ENCODE data around the gene PLEKHM3. TPM values are rescaled to one million over a fixed set of nuclear protein-coding genes. Genes with fewer than 3 reads are reported as not detected.

PLEKHM3 gene
- total RNA-seq, 3 donors from 2014 or later (not counting 1 experiment from before 2014, with no cell fraction given), result 21.7 to 27.7 (median 26.3) TPM

GRCh38 chr2:207852791-207853190 is 172.5 kb downstream of the PLEKHM3 start:
- no peaks in the 10 kb centered on the region for H3K27me3 Mint-ChIP-seq (ENCODE audit: low read depth in 2 of 2)
- H3K4me1 Mint-ChIP-seq, result peaks cover 10 to 19% of the 10 kb centered on the region in 2 donors
- Histone ChIP-seq H3K36me3 (ENCODE audit: control insufficient read depth, insufficient read depth, low read length) (no peaks in the 10 kb centered on the region), H3K27me3 (ENCODE audit: control insufficient read depth, insufficient read depth, low read length) (no peaks in the 10 kb centered on the region), H3K27ac (ENCODE audit: low read length) (no peak overlapping the region), H3K4me1 (ENCODE audit: control insufficient read depth, insufficient read depth, low read length) (peaks cover 6% of the 10 kb centered on the region), H3K9me3 (ENCODE audit: control insufficient read depth, insufficient read depth, low read length) (no peaks in the 10 kb centered on the region), H3K4me3 (ENCODE audit: low read length) (no peak overlapping the region)
- H3K27ac Mint-ChIP-seq, result no peak overlapping the region
- no peak for TF ChIP-seq CTCF (IDR thresholded peaks at IDR 0.05)
- intact Hi-C loops (cut with micrococcal nuclease), result no loop called here
- DNase-seq, result no peak
- H3K4me3 Mint-ChIP-seq, result no peak overlapping the region
- ATAC-seq, result no peak
- WGBS (ENCODE audit: insufficient coverage), result 100% methylated on average over 3 of the region's 3 CpGs
- no peaks in the 10 kb centered on the region for H3K9me3 Mint-ChIP-seq
- no peaks in the 10 kb centered on the region for H3K36me3 Mint-ChIP-seq

- Mint-ChIP-seq H3K27me3 (ENCODE audit: low read depth in 2 of 2) (no peaks in the 10 kb centered on the region), H3K36me3 (no peaks in the 10 kb centered on the region), H3K27ac (no peak overlapping the region), H3K9me3 (no peaks in the 10 kb centered on the region), H3K4me1 (peaks cover 18 to 28% of the 10 kb centered on the region in 2 donors), H3K4me3 (no peak overlapping the region)
- no peak overlapping the region for H3K4me3 ChIP-seq (ENCODE audit: low read length)
- H3K4me1 ChIP-seq (ENCODE audit: control insufficient read depth, insufficient read depth, low read length), result peaks cover 12% of the 10 kb centered on the region
- intact Hi-C loops (cut with micrococcal nuclease), result no loop called here
- H3K9me3 ChIP-seq (ENCODE audit: control insufficient read depth, insufficient read depth, low read length), result no peaks in the 10 kb centered on the region
- TF ChIP-seq CTCF (IDR thresholded peaks at IDR 0.05), result no peak
- H3K27me3 ChIP-seq (ENCODE audit: control insufficient read depth, insufficient read depth, low read length), result no peaks in the 10 kb centered on the region
- DNase-seq, result no peak
- WGBS (ENCODE audit: insufficient coverage), result 80% methylated on average over 1 of the region's 1 CpG
- no peaks in the 10 kb centered on the region for H3K36me3 ChIP-seq (ENCODE audit: control insufficient read depth, insufficient read depth, low read length)
- H3K27ac ChIP-seq (ENCODE audit: low read length), result no peak overlapping the region
- peak in 1 of 3 donors; percentile 27 for ATAC-seq
Measured at GRCh38 chr2:207849443-207849842, 175.9 kb downstream of the PLEKHM3 start.

- H3K36me3 Mint-ChIP-seq, result no peaks in the 10 kb centered on the region
- Histone ChIP-seq H3K9me3 (ENCODE audit: control insufficient read depth, insufficient read depth, low read length) (no peaks in the 10 kb centered on the region), H3K36me3 (ENCODE audit: control insufficient read depth, insufficient read depth, low read length) (no peaks in the 10 kb centered on the region), H3K4me1 (ENCODE audit: control insufficient read depth, insufficient read depth, low read length) (peaks cover 12% of the 10 kb centered on the region), H3K27ac (ENCODE audit: low read length) (no peak overlapping the region), H3K27me3 (ENCODE audit: control insufficient read depth, insufficient read depth, low read length) (no peaks in the 10 kb centered on the region), H3K4me3 (ENCODE audit: low read length) (no peak overlapping the region)
- 94% methylated on average over 4 of the region's 4 CpGs for WGBS (ENCODE audit: insufficient coverage)
- intact Hi-C loops (cut with micrococcal nuclease), result no loop called here
- H3K27me3 Mint-ChIP-seq (ENCODE audit: low read depth in 2 of 2), result no peaks in the 10 kb centered on the region
- no peak for DNase-seq
- ATAC-seq, result no peak
- H3K9me3 Mint-ChIP-seq, result no peaks in the 10 kb centered on the region
- peak overlapping the region; percentile 86 to 87 for H3K27ac Mint-ChIP-seq
- TF ChIP-seq CTCF (IDR thresholded peaks at IDR 0.05), result no peak
- peak overlapping the region; percentile 37 for H3K4me3 Mint-ChIP-seq
- H3K4me1 Mint-ChIP-seq, result peaks cover 18 to 28% of the 10 kb centered on the region in 2 donors
Measured at GRCh38 chr2:207848545-207848928, 176.8 kb downstream of the PLEKHM3 start.

Data from natural killer cell (primary cell).